PFSK-1 (cell line): ENCODE measurements around the gene CCDC134.

ENCODE experiments used
- FOXP2 ChIP-seq: optimal IDR thresholded peaks from 2 replicates; pipeline ENCODE3; 2011; ENCODE audit warnings: borderline replicate concordance, control low read depth, inconsistent platforms; ENCODE audit not compliant: insufficient read depth; ENCODE audit errors: extremely low read length, extremely low read depth
- POLR2AphosphoS5 ChIP-seq: IDR thresholded peaks from 2 replicates; pipeline ENCODE4 v1.6.1; 2012; ENCODE audit warnings: low read depth, mild to moderate bottlenecking, control low read depth, low read length, moderate library complexity
- TAF1 ChIP-seq: IDR thresholded peaks from 2 replicates; pipeline ENCODE4 v1.6.1; 2012; ENCODE audit warnings: low read length, control low read depth, borderline replicate concordance; ENCODE audit not compliant: insufficient read depth

DNA sequence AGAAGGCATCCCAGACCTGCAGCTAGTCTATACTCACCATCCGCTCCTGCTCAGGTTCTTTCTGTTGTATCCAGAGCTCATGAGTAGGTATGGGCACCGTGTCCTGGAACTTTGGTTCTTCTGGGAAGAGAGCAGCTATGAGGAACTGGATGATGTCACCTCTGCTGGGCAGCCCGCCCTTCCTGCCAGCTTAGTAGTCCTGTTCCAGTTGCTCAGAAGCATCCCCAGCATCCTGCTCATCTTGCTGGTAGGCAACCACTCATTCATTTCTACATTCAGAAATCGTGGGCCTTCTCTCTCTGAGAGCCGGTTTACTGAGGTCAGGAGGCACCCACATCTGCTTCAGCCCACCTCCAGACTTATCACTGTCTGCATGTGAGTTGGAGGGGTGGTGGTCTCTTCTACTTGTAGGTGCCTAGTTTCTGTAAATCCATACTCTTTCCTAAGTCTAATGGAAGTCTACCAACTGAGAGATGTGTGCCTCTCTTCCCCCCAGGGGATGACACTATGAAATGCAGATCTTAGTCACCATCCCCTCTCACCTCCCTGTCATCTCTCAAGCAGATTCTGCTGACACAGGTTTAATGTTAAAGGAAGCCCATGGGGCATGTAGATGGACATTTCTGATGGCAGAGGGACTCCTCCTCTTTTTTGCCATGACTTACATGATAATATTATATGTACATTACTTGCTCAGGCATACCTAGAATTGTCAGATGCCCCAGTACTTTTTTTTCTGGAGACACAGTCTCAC lies 29.6 kb upstream of the CCDC134 start:
- TF ChIP-seq TAF1 = no peak
- TF ChIP-seq FOXP2 = no peak
- no peak for TF ChIP-seq POLR2AphosphoS5
